GM13977 (cell line): ENCODE data around the gene UGT1A8.

Experiments used
- DNase-seq: peaks from one replicate; pipeline ENCODE4 v3.0.0; 2012; ENCODE audit warnings: low spot score
- in situ Hi-C: fragments of 300-500 bp; cut with MboI; formaldehyde crosslinking; loops from one replicate; pipeline ENCODE4 v1.12.0; 2022; ENCODE audit warnings: low sequenced_read_pairs, low pct_unique_long_range_greater_than_20kb, mixed read lengths, inconsistent platforms; ENCODE audit not compliant: unreplicated experiment
- TF ChIP-seq, protein P1 (sequence below): IDR thresholded peaks from 2 replicates; pipeline ENCODE4 v1.5.1; 2012; ENCODE audit warnings: mild to moderate bottlenecking, control low read depth; ENCODE audit not compliant: insufficient read depth; ENCODE audit errors: extremely low read depth, missing control alignments

Gene UGT1A8

DNA sequence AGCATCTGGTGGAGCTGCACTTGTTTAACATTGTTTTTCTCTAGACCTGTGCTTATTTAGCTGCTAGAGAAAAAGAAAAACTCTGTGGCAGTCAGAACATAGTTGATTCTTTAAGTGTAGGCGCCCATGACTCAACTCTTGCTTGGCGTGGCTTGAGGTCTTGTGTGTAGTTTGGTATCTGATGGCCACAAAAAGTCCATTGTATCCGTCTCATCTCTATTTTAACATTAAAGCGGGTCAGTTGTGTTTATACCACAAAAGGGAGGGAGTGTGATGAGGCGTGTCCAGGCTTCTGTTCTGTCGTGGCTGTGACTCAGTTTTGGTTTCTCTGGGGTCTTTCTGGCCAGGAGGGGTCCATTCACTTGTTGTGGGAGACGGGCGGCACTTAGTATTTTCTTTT is 24.2 kb upstream of the UGT1A8 start:
- TF ChIP-seq, protein P1, sequence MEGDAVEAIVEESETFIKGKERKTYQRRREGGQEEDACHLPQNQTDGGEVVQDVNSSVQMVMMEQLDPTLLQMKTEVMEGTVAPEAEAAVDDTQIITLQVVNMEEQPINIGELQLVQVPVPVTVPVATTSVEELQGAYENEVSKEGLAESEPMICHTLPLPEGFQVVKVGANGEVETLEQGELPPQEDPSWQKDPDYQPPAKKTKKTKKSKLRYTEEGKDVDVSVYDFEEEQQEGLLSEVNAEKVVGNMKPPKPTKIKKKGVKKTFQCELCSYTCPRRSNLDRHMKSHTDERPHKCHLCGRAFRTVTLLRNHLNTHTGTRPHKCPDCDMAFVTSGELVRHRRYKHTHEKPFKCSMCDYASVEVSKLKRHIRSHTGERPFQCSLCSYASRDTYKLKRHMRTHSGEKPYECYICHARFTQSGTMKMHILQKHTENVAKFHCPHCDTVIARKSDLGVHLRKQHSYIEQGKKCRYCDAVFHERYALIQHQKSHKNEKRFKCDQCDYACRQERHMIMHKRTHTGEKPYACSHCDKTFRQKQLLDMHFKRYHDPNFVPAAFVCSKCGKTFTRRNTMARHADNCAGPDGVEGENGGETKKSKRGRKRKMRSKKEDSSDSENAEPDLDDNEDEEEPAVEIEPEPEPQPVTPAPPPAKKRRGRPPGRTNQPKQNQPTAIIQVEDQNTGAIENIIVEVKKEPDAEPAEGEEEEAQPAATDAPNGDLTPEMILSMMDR: no peak

DNA sequence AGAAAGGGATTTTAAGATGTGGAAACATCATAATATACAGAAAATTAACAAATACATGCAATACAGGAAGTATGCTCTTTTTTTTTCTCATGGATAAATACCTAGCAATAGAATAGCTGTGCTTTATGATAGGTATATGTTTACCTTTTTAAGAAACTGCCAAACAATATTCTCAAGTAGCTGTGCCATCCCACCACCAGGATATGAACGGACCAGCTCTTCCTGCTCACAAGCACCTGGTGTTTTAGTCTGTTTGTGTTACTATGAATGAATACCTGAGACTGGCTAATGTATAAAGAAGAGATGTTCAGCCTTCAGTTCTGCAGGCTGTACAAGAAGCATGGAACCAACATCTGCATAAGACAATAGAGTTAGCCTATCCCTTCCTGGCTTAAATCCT is 19.9 kb upstream of the UGT1A8 start:
- TF ChIP-seq, protein P1: no peak
- DNase-seq: no peak
- in situ Hi-C loops: no loop called here

More for the DNA sequence above, 24.2 kb upstream of the UGT1A8 start:
- peak; percentile 34 for DNase-seq
- in situ Hi-C loops: no loop called here

DNA sequence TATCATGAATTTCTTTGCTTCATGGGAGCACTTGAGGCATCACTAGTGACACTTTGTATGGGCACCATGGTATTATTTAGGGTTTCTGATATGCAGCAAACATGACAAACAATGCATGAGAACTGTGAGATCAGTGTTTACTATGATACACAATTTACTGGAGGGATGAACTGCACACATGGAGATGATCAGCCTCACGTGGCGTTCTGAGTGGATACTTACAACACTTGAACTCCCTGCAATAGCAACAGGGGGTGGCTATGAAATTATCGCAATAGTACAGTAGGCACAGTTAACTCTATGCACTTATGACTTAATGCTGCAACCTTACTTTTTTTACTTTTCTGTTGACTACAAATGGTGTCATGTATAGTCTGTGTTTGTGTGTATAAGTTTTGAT is 18.5 kb upstream of the UGT1A8 start:
- no peak for DNase-seq
- in situ Hi-C loops: no loop called here
- TF ChIP-seq, protein P1: no peak

DNA sequence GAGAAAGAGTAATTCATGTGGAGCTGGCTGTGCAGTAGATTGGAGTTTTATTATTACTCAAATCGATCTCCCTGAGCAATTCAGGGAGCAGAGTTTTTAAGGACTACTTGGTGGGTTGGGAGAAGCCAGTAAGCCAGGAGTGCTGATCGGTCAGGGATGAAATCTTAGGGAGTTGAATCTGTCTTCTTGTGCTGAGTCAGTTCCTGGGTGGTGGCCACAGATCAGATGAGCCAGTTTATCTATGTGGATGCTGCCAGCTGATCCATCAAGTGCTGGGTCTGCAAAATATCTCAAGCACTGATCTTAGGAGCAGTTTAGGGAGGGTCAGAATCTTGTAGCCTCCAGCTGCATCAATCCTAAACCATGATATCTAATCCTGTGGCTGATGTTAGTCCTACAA is 17.0 kb upstream of the UGT1A8 start:
- in situ Hi-C loops: no loop called here
- DNase-seq: no peak
- TF ChIP-seq, protein P1: no peak

DNA sequence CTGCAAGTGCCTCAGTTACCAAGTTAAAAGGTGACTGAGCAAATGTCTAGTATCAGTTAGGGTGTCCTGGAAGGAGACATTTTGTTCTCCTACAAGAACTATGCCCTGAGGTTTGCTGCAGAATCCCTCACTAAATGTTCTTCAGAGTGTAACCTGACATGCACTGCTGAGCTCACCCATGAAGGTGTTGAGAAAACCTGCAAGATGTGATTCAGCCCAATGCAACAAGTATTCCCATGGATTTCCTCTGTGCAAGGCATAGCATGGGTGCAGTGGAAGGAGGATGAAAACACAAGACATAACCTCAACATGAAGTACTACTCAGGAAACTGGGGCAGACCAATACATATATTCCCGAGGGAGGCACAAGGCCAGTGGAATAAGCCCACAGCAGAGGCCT is 15.4 kb upstream of the UGT1A8 start:
- TF ChIP-seq, protein P1: no peak
- DNase-seq: no peak
- in situ Hi-C loops: no loop called here

DNA sequence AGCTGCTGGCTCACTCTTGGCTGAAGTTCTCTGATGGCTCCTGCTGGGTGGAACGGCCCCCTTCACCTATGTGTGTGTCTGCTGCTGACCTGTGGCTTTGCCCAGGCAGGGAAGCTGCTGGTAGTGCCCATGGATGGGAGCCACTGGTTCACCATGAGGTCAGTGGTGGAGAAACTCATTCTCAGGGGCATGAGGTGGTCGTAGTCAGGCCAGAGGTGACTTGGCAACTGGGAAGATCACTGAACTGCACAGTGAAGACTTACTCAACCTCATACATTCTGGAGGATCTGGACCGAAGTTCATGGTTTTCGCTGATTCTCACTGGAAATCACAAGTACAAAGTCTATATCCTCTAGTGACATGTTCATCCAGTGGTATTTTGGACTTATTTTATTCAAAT is 13.9 kb upstream of the UGT1A8 start:
- TF ChIP-seq, protein P1: no peak
- DNase-seq: no peak
- in situ Hi-C loops: no loop called here

DNA sequence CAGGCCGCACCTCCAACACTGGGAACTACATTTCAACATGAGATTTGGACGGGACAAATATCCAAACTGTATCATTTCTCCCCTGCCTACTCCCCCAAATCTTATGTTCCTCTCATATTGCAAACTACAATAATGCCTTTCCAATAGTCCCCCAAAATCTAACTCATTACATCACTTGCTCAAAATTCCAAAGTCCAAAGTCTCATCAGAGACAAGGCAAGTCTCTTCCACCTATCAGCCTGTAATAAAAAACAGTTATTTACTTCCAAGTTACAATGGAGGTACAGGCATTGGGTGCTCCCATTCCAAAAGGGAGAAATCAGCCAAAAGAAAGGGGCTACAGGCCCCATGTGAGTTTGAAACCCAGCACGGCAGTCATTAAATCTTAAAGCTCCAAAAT is 12.6 kb upstream of the UGT1A8 start:
- in situ Hi-C loops: no loop called here
- TF ChIP-seq, protein P1: no peak
- DNase-seq: no peak
